Astrocyte (in vitro differentiated cells and primary cell): ENCODE measurements around the gene DDIAS. TPM values are rescaled to one million over a fixed set of nuclear protein-coding genes. Genes with fewer than 3 reads are reported as not detected.

Source experiments
- DNase-seq: peaks from one replicate; pipeline ENCODE4 v3.0.0-alpha.2; 2010; ENCODE audit warnings: low read depth
- FAIRE-seq: peaks from 2 replicates; lab custom pipeline; 2011; peaks lifted over from hg19 to GRCh38; lab: Jason Lieb, UNC
- H2AFZ ChIP-seq: 2 replicates; pipeline ENCODE4 v1.6.0; 2012; ENCODE audit warnings: low read depth, low read length, inconsistent platforms
- H3K27ac ChIP-seq: 2 replicates; pipeline ENCODE4 v1.5.1; 2011; ENCODE audit warnings: low read depth, low read length, inconsistent platforms
- H3K27me3 ChIP-seq: 2 replicates; pipeline ENCODE4 v1.6.0; 2011; ENCODE audit warnings: low read length, inconsistent platforms; ENCODE audit not compliant: insufficient read depth
- H3K36me3 ChIP-seq: 2 replicates; pipeline ENCODE4 v1.5.1; 2011; ENCODE audit warnings: low read length, inconsistent platforms; ENCODE audit not compliant: insufficient read depth
- H3K4me1 ChIP-seq: 2 replicates; pipeline ENCODE4 v1.5.1; 2011; ENCODE audit warnings: low read length, inconsistent platforms; ENCODE audit not compliant: insufficient read depth
- H3K4me2 ChIP-seq: 2 replicates; pipeline ENCODE4 v1.6.0; 2012; ENCODE audit warnings: low read length, inconsistent platforms
- H3K4me3 ChIP-seq: 2 replicates; pipeline ENCODE4 v1.5.1; 2011; ENCODE audit warnings: low read depth, mild to moderate bottlenecking, low read length, inconsistent platforms; ENCODE audit not compliant: insufficient read depth
- H3K79me2 ChIP-seq: 2 replicates; pipeline ENCODE4 v1.6.0; 2012; ENCODE audit warnings: mild to moderate bottlenecking, low read length, inconsistent platforms; ENCODE audit not compliant: insufficient read depth
- H3K9ac ChIP-seq: 2 replicates; pipeline ENCODE4 v1.6.0; 2012; ENCODE audit warnings: mild to moderate bottlenecking, low read length, inconsistent platforms
- H3K9me3 ChIP-seq: 2 replicates; pipeline ENCODE4 v1.5.1; 2012; ENCODE audit warnings: low read depth, mild to moderate bottlenecking, low read length, inconsistent platforms; ENCODE audit not compliant: insufficient read depth
- H4K20me1 ChIP-seq: 2 replicates; pipeline ENCODE4 v1.6.0; 2012; ENCODE audit warnings: low read length, inconsistent platforms; ENCODE audit not compliant: insufficient read depth
- H3K27ac Mint-ChIP-seq: one replicate; pipeline ENCODE4 v1.8.0; 2021; ENCODE audit warnings: mild to moderate bottlenecking, mixed read lengths; ENCODE audit not compliant: unreplicated experiment
- H3K27me3 Mint-ChIP-seq: one replicate; pipeline ENCODE4 v1.8.0; 2021; ENCODE audit warnings: low read depth, mixed read lengths; ENCODE audit not compliant: unreplicated experiment
- H3K36me3 Mint-ChIP-seq: one replicate; pipeline ENCODE4 v1.8.0; 2021; ENCODE audit warnings: low read depth, mixed read lengths; ENCODE audit not compliant: unreplicated experiment
- H3K4me1 Mint-ChIP-seq: one replicate; pipeline ENCODE4 v1.8.0; 2021; ENCODE audit warnings: low read depth, mixed read lengths; ENCODE audit not compliant: unreplicated experiment
- H3K4me3 Mint-ChIP-seq: one replicate; pipeline ENCODE4 v1.8.0; 2021; ENCODE audit warnings: mild to moderate bottlenecking, moderate library complexity, mixed read lengths; ENCODE audit not compliant: unreplicated experiment
- H3K9me3 Mint-ChIP-seq: one replicate; pipeline ENCODE4 v1.8.0; 2021; ENCODE audit warnings: mild to moderate bottlenecking, mixed read lengths; ENCODE audit not compliant: unreplicated experiment
- CTCF ChIP-seq: IDR thresholded peaks from 2 replicates; pipeline ENCODE4 v1.5.1; 2011; ENCODE audit warnings: low read depth, mild to moderate bottlenecking, inconsistent platforms, low read length, moderate library complexity; ENCODE audit not compliant: insufficient read depth
- EZH2 ChIP-seq: IDR thresholded peaks from 2 replicates; pipeline ENCODE4 v1.6.1; 2012; ENCODE audit warnings: mild to moderate bottlenecking, low read length, inconsistent platforms; ENCODE audit not compliant: insufficient read depth
- total RNA-seq: library from RNA; stranded (reverse); gene quantifications from 2 replicates; pipeline ENCODE4 v1.2.1, GENCODE V29; 2021

The DDIAS gene
- total RNA-seq, 1 donor from 2014 or later: 4.0 TPM

- Histone ChIP-seq H3K27me3 (no peaks in the 10 kb centered on the region), H3K9me3 (no peaks in the 10 kb centered on the region), H3K4me1 (no peaks in the 10 kb centered on the region), H3K79me2 (no peaks in the 10 kb centered on the region), H2AFZ (peak overlapping the region; percentile 63), H4K20me1 (no peaks in the 10 kb centered on the region), H3K4me2 (peak overlapping the region; percentile 74), H3K27ac (no peak overlapping the region), H3K4me3 (no peak overlapping the region), H3K9ac (peak overlapping the region; percentile 31), H3K36me3 (no peaks in the 10 kb centered on the region)
- Mint-ChIP-seq H3K27ac (no peak overlapping the region), H3K36me3 (no peaks in the 10 kb centered on the region), H3K27me3 (no peaks in the 10 kb centered on the region), H3K4me3 (peak overlapping the region; percentile 55), H3K4me1 (peaks cover 2% of the 10 kb centered on the region), H3K9me3 (no peaks in the 10 kb centered on the region)
- peak; percentile 57 for DNase-seq
- TF ChIP-seq CTCF: peak; percentile 75
- TF ChIP-seq EZH2: no peak
- FAIRE-seq: peak; percentile 20
Measured at GRCh38 chr11:82867495-82868082, 33.9 kb upstream of the DDIAS start.

- FAIRE-seq: no peak
- Histone ChIP-seq H3K4me1 (no peaks in the 10 kb centered on the region), H3K4me2 (no peak overlapping the region), H3K36me3 (no peaks in the 10 kb centered on the region), H3K27me3 (no peaks in the 10 kb centered on the region), H3K9ac (no peak overlapping the region), H2AFZ (no peak overlapping the region), H4K20me1 (no peaks in the 10 kb centered on the region), H3K9me3 (no peaks in the 10 kb centered on the region), H3K27ac (no peak overlapping the region), H3K4me3 (no peak overlapping the region), H3K79me2 (no peaks in the 10 kb centered on the region)
- peaks cover 2% of the 10 kb centered on the region for H3K4me1 Mint-ChIP-seq
- no peaks in the 10 kb centered on the region for H3K36me3 Mint-ChIP-seq
- H3K27me3 Mint-ChIP-seq: no peaks in the 10 kb centered on the region
- no peak for DNase-seq
- TF ChIP-seq CTCF (no peak), EZH2 (no peak)
- H3K9me3 Mint-ChIP-seq: no peaks in the 10 kb centered on the region
- H3K4me3 Mint-ChIP-seq: no peak overlapping the region
- no peak overlapping the region for H3K27ac Mint-ChIP-seq
Measured at GRCh38 chr11:82869657-82870056, 31.9 kb upstream of the DDIAS start.

DNA sequence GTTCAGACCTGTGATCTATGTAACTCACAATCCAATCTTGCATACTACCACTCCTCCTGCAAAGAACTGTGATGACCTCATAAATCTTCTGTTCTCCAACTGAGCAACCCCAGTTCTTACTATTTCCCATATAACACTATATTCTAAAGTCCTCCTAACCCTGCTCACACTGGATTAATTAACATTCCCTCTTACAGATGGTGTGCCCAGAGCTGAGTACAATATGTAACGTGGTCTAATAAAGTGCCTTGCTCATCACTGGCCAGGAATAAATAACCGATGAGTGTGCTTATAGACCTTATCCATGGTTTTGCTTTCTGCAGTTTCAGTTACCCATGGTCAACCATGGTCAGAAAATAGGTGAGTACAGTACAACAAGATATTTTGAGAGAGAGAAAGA is 29.9 kb upstream of the DDIAS start:
- no peak overlapping the region for H2AFZ ChIP-seq
- Mint-ChIP-seq H3K4me1 (no peaks in the 10 kb centered on the region), H3K36me3 (peaks cover 7% of the 10 kb centered on the region), H3K27ac (no peak overlapping the region), H3K4me3 (no peak overlapping the region), H3K9me3 (no peaks in the 10 kb centered on the region), H3K27me3 (no peaks in the 10 kb centered on the region)
- no peaks in the 10 kb centered on the region for H3K36me3 ChIP-seq
- no peaks in the 10 kb centered on the region for H3K27me3 ChIP-seq
- H3K27ac ChIP-seq: no peak overlapping the region
- H4K20me1 ChIP-seq: no peaks in the 10 kb centered on the region
- H3K4me1 ChIP-seq: no peaks in the 10 kb centered on the region
- H3K79me2 ChIP-seq: no peaks in the 10 kb centered on the region
- TF ChIP-seq EZH2: no peak
- TF ChIP-seq CTCF: no peak
- H3K4me3 ChIP-seq: no peak overlapping the region
- FAIRE-seq: no peak
- no peak for DNase-seq
- H3K9ac ChIP-seq: no peak overlapping the region
- H3K9me3 ChIP-seq: no peaks in the 10 kb centered on the region
- no peak overlapping the region for H3K4me2 ChIP-seq
